Lower leg skin (tissue), 3 donors: ENCODE results near the gene EEF1AKMT2.

Source experiments
- CTCF ChIP-seq, 3 donors: fragments of 450-650 bp; IDR thresholded peaks; one replicate each; pipeline ENCODE4 v1.5.1; 2016; ENCODE audit warnings: antibody characterized with exemption in 3 of 3, mild to moderate bottlenecking in 3 of 3, moderate library complexity in 2 of 3
- POLR2A ChIP-seq, 2 donors: fragments of 450-650 bp; IDR thresholded peaks; one replicate each; pipeline ENCODE4 v1.6.1; 2016 to 2017; ENCODE audit warnings: antibody characterized with exemption in 2 of 2, mild to moderate bottlenecking in 1 of 2, moderate library complexity in 1 of 2

DNA sequence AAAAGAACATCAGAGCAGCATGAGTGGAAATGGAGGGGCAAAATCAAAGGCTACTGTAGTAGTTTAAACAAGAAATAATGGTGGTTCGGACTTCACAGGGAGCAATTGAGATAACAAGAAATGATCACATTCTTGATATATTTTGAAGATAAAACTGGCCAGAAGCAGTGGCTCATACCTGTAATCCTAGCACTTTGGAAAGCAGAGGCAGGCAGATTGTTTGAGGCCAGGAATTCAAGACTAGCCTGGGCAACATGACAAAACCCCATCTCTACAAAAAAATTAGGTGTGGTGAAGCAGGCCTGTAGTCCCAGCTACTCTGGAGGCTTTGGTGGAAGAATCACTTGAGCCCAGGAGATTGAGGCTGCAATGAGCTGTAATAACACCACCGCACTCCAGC, 22.9 kb downstream of the EEF1AKMT2 start:
- no peak for TF ChIP-seq POLR2A (IDR thresholded peaks at IDR 0.05)
- TF ChIP-seq CTCF (IDR thresholded peaks at IDR 0.05) = no peak
